ENCODE measurements around the gene SFXN3. TPM values are rescaled to one million over a fixed set of nuclear protein-coding genes. Genes with fewer than 3 reads are reported as not detected.

SFXN3 gene
- total RNA-seq, 4 donors from 2014 or later = 3.9 to 30.7 (median 9.4) TPM

DNA sequence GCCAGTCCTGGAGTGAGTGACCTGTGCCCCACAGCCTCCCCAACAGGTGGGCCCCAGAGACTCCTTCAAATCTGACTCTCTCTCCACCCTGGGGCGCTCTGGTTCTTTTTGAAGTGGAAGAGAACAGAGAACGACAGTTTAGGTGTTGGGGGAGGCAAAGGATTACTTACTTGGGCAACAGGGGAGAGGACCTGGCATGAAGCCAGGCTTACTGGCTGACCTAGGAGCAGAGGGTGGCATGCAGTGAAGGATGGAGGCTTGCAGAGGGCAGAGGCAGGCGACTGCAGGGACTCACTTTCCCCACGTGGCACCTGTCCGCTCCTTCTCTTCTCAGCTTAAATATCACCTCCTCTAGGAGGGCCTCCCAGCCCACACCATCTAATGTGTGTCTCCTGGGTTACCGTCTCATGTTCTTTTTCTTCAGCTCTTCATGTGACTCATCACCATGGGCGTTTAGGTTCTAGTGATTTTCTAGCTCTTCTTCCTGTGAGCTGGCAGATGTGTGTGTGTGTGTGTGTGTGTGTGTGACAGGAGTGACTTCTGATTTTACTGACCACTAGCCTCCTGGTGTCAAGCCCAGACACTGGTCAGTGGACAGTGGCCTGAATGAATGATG, 16.0 kb upstream of the SFXN3 start:
- Histone ChIP-seq H3K27ac (no peak overlapping the region), H3K4me1 (peaks cover 15 to 38% (median 22%) of the 10 kb centered on the region in 3 donors), H3K36me3 (no peaks in the 10 kb centered on the region), H3K27me3 (peaks cover 0 to 39% (median 0%) of the 10 kb centered on the region in 4 donors), H3K4me3 (no peak overlapping the region), H3K9me3 (no peaks in the 10 kb centered on the region)
- intact Hi-C loops (cut with DNase I) = no loop called here
- 17 to 31% methylated on average over 2 to 5 of the region's 7 CpGs for WGBS, 2 donors
- TF ChIP-seq, protein P1, sequence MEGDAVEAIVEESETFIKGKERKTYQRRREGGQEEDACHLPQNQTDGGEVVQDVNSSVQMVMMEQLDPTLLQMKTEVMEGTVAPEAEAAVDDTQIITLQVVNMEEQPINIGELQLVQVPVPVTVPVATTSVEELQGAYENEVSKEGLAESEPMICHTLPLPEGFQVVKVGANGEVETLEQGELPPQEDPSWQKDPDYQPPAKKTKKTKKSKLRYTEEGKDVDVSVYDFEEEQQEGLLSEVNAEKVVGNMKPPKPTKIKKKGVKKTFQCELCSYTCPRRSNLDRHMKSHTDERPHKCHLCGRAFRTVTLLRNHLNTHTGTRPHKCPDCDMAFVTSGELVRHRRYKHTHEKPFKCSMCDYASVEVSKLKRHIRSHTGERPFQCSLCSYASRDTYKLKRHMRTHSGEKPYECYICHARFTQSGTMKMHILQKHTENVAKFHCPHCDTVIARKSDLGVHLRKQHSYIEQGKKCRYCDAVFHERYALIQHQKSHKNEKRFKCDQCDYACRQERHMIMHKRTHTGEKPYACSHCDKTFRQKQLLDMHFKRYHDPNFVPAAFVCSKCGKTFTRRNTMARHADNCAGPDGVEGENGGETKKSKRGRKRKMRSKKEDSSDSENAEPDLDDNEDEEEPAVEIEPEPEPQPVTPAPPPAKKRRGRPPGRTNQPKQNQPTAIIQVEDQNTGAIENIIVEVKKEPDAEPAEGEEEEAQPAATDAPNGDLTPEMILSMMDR (IDR thresholded peaks at IDR 0.05) = no peak
- no peak for TF ChIP-seq POLR2A (IDR thresholded peaks at IDR 0.05)
- no peak for DNase-seq

DNA sequence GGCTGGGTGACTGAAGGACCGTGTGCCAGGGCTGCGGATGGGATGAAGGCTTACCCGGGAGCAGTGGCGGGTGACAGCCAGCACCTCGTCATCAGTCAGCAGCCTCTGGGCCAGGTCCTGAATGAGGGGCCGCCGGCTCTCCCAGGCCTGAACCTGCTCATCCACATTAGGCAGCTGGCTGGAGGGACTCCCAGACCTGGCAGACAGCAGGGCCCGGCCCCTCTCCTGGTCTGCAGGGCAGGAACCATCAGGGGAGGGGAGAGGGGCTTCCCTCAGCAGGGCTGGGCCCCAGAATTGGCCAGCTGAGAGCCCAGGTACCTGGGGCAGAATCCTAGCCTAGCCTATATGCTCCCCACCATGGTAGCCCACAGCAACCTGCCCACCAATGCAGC, 15.5 kb upstream of the SFXN3 start:
- no peaks in the 10 kb centered on the region for H3K36me3 ChIP-seq
- H3K27me3 ChIP-seq = peaks cover 0 to 44% (median 0%) of the 10 kb centered on the region in 4 donors
- no peak overlapping the region for H3K27ac ChIP-seq
- TF ChIP-seq POLR2A (IDR thresholded peaks at IDR 0.05) = no peak
- TF ChIP-seq, protein P1 (IDR thresholded peaks at IDR 0.05) = no peak
- intact Hi-C loops (cut with DNase I) = no loop called here
- no peaks in the 10 kb centered on the region for H3K9me3 ChIP-seq
- peaks cover 15 to 38% (median 22%) of the 10 kb centered on the region in 3 donors for H3K4me1 ChIP-seq
- no peak for DNase-seq
- H3K4me3 ChIP-seq = no peak overlapping the region
- WGBS, 2 donors = no CpG with 5 or more reads among the region's 8 CpGs

DNA sequence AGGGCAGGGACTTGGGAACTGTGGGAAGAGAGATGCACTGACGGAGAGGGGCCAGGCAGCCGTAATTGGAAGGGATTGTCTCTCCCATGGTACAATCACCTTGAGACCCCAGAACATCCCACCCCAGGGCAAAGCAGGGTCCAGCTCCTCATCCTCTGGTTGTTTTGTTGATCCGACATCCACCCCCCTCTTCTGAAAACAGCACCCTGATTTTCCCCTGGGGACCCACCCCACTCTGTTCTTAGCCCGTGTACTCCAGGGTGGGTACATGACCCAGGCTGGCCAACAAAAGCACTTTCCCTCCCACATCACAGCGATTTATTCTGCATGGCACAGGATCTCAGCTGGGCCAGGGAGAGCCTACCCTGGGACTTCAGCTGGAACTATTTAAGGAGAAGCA, 14.2 kb upstream of the SFXN3 start:
- H3K36me3 ChIP-seq = no peaks in the 10 kb centered on the region
- H3K4me1 ChIP-seq = peaks cover 15 to 37% (median 22%) of the 10 kb centered on the region in 3 donors
- 66 to 86% methylated on average over 3 to 5 of the region's 5 CpGs for WGBS, 2 donors
- no peak for DNase-seq
- TF ChIP-seq POLR2A (IDR thresholded peaks at IDR 0.05) = no peak
- TF ChIP-seq, protein P1 (IDR thresholded peaks at IDR 0.05) = no peak
- H3K9me3 ChIP-seq = no peaks in the 10 kb centered on the region
- H3K4me3 ChIP-seq = no peak overlapping the region
- peaks cover 0 to 55% (median 0%) of the 10 kb centered on the region in 4 donors for H3K27me3 ChIP-seq
- intact Hi-C loops (cut with DNase I) = no loop called here
- H3K27ac ChIP-seq = no peak overlapping the region

DNA sequence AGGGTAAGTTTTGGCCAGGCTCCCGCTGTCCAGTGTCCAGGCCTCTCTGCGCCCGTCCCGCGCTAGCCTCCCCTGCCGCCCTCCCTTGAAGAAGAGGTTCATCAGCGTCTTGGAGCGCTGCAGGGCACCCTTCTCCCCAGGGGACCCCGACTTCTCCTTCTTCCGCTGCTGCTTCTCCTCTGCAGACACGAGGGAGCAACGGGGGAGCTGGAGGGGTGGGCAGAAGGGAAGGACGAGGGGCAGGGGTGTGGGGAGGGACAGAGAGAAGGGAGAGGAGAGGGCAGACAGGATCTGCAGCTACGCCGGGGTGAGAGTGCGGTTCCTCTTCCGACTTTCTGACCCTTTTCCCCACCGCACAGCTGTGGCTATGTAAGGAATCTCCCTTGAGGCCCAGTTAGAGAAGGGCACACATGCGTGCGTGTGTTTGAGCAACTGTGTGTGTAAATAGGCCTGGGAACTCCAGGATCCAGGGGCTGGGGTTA, 12.9 kb upstream of the SFXN3 start:
- Histone ChIP-seq H3K27ac (no peak overlapping the region), H3K4me3 (no peak overlapping the region), H3K27me3 (peaks cover 0 to 55% (median 0%) of the 10 kb centered on the region in 4 donors), H3K36me3 (no peaks in the 10 kb centered on the region), H3K4me1 (peaks cover 13 to 24% (median 15%) of the 10 kb centered on the region in 3 donors), H3K9me3 (no peaks in the 10 kb centered on the region)
- 52 to 55% methylated on average over 8 to 18 of the region's 20 CpGs for WGBS, 2 donors
- DNase-seq = no peak
- TF ChIP-seq POLR2A (IDR thresholded peaks at IDR 0.05) = no peak
- TF ChIP-seq, protein P1 (IDR thresholded peaks at IDR 0.05) = no peak
- intact Hi-C loops (cut with DNase I) = no loop called here

DNA sequence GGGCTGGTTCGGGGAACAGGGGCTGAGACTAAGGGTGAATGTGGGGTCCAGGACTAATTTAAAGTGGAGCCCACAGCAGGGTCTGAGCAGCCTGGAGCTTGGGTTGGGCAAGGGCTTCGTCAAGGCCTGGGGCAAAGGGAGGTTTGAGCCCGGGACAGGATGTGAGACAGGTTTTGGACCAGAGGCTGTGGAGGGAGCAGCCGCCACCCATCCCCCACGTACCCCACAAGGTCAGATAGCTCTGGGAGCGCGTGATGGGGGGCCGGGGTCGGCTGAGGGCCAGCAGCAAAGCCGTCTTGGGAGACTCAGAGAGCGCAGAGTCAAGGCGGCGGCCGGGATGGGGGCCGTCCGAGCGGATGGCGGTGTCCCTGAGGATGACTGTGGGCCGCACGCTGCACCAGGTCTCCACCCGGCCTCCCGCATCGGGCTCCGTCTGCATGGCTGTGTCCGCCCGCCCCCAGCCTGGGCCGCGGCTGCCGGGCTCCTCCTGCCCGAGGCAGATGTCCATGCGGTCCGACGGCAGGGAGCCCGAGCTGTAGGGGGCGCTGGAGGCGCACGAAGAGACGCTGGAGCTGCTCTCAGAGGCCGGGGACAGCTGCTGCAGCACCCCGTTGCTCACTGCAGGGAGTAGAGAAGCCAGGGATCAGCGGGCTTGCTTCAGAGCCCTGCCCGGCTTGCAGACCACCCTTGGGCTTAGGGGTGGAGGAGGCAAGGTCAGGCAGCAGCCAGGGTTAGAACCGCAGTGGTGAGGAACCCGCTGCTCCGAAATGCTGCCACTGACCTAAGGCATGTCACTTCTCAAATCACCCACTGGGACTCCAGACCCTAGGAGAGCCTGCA, 12.2 kb upstream of the SFXN3 start:
- intact Hi-C loops (cut with DNase I) = no loop called here
- Histone ChIP-seq H3K27ac (no peak overlapping the region), H3K4me1 (peaks cover 7 to 17% (median 12%) of the 10 kb centered on the region in 3 donors), H3K4me3 (peak overlapping the region in 1 of 4 donors; percentile 4), H3K27me3 (peaks cover 0 to 55% (median 0%) of the 10 kb centered on the region in 4 donors), H3K36me3 (no peaks in the 10 kb centered on the region), H3K9me3 (no peaks in the 10 kb centered on the region)
- no peak for TF ChIP-seq POLR2A (IDR thresholded peaks at IDR 0.05)
- TF ChIP-seq, protein P1 (IDR thresholded peaks at IDR 0.05) = peak in 5 of 6 experiments; percentile 50 to 79 (median 68)
- WGBS, 2 donors = 12 to 34% methylated on average over 8 to 15 of the region's 45 CpGs
- no peak for DNase-seq

Data from esophagus squamous epithelium (tissue), 5 donors.